Stimulated activated CD4-positive, alpha-beta T cell treated with anti-CD3 and anti-CD28 coated beads, Interleukin-15, amount 100 ng/mL, for 24 hours (primary cell): ENCODE data around the gene TSC22D4.
A peak's percentile ranks its signal among the peaks of the same experiment; 100 is the strongest.
"Not testable (repeated sequence)": the region's sequence is repeated elsewhere in the genome, so short reads cannot be mapped to it uniquely, and the experiment has no call there.

Experiments
- DNase-seq: peaks from one replicate; pipeline ENCODE4 v3.0.0-alpha.2; 2020

TSC22D4 gene

GRCh38 chr7:100472121-100472851 is 6.7 kb downstream of the TSC22D4 start:
- DNase-seq, result no peak

GRCh38 chr7:100471021-100471420 is 8.0 kb downstream of the TSC22D4 start:
- no peak for DNase-seq

GRCh38 chr7:100469227-100470044 is 9.6 kb downstream of the TSC22D4 start:
- peak; percentile 88 for DNase-seq

GRCh38 chr7:100467638-100468373 is 11.2 kb downstream of the TSC22D4 start:
- DNase-seq, result no peak

GRCh38 chr7:100466653-100467605 is 12.1 kb downstream of the TSC22D4 start:
- DNase-seq, result no peak

GRCh38 chr7:100465702-100466311 is 13.2 kb downstream of the TSC22D4 start:
- no peak for DNase-seq

- no peak for DNase-seq
Observed at GRCh38 chr7:100465299-100465698, 13.7 kb downstream of the TSC22D4 start.

- DNase-seq, result no peak
Observed at GRCh38 chr7:100464791-100465190, 14.2 kb downstream of the TSC22D4 start.

GRCh38 chr7:100464210-100464660 is 14.8 kb downstream of the TSC22D4 start, which contains the start of gene SPACDR:
Gene SPACDR (minus strand): TSS chr7:100464260. CDS start chr7:100464025, 235 bp downstream.
- no peak for DNase-seq

GRCh38 chr7:100457033-100457432 is 22.0 kb downstream of the TSC22D4 start:
- DNase-seq, result no peak

GRCh38 chr7:100456562-100456961 is 22.5 kb downstream of the TSC22D4 start:
- no peak for DNase-seq

GRCh38 chr7:100455206-100455605 is 23.8 kb downstream of the TSC22D4 start:
- DNase-seq, result no peak

GRCh38 chr7:100453854-100454253 is 25.2 kb downstream of the TSC22D4 start:
- DNase-seq, result not testable (repeated sequence)

- DNase-seq, result no peak
Observed at GRCh38 chr7:100452513-100452912, 26.5 kb downstream of the TSC22D4 start.

- no peak for DNase-seq
Observed at GRCh38 chr7:100449190-100449795, 29.7 kb downstream of the TSC22D4 start.

GRCh38 chr7:100447363-100447762 is 31.7 kb downstream of the TSC22D4 start:
- not testable (repeated sequence) for DNase-seq

GRCh38 chr7:100446040-100446439 is 33.0 kb downstream of the TSC22D4 start:
- no peak for DNase-seq

- no peak for DNase-seq
Observed at GRCh38 chr7:100444311-100445278, 34.4 kb downstream of the TSC22D4 start.

GRCh38 chr7:100443096-100443840 is 35.7 kb downstream of the TSC22D4 start:
- no peak for DNase-seq
